HL-60 (cell line): ENCODE measurements around the gene PAPPA.

ENCODE experiments used
- DNase-seq, 2 experiments: peaks; one replicate each; pipeline ENCODE4 v3.0.0-alpha.2; 2010 to 2020; ENCODE audit warnings: low read depth in 1 of 2, low spot score in 1 of 2
- H3K27ac ChIP-seq: fragments of 250-450 bp; sonication (Bioruptor Pico); replicated peaks from 2 replicates; pipeline ENCODE4 v1.5.1; 2020; ENCODE audit warnings: mild to moderate bottlenecking, moderate library complexity
- H3K27me3 ChIP-seq: fragments of 250-450 bp; sonication (Bioruptor Pico); 2 replicates; pipeline ENCODE4 v1.5.1; 2021; ENCODE audit warnings: mild to moderate bottlenecking, moderate library complexity; ENCODE audit not compliant: insufficient read depth, poor library complexity, severe bottlenecking
- H3K4me3 ChIP-seq: replicated peaks from 2 replicates; pipeline ENCODE4 v1.5.1; 2011; ENCODE audit warnings: mild to moderate bottlenecking, control low read depth, low read length; ENCODE audit not compliant: insufficient read depth
- GABPA ChIP-seq: IDR thresholded peaks from 2 replicates; pipeline ENCODE4 v1.6.1; 2012; ENCODE audit warnings: low read depth
- POLR2AphosphoS5 ChIP-seq: IDR thresholded peaks from 2 replicates; pipeline ENCODE4 v1.6.1; 2012; ENCODE audit warnings: low read depth
- SPI1 ChIP-seq: IDR thresholded peaks from 2 replicates; pipeline ENCODE4 v1.6.1; 2012; ENCODE audit warnings: low read depth, mild to moderate bottlenecking, borderline replicate concordance
- TF ChIP-seq, protein P1 (sequence below): IDR thresholded peaks from 2 replicates; pipeline ENCODE4 v1.6.1; 2012; ENCODE audit warnings: low read depth; ENCODE audit not compliant: insufficient replicate concordance
- TF ChIP-seq, protein P2 (sequence below): IDR thresholded peaks from one replicate; pipeline ENCODE4 v1.5.1; 2011; ENCODE audit warnings: low read length, control low read depth, inconsistent platforms; ENCODE audit not compliant: insufficient read depth

The PAPPA gene

GRCh38 chr9:116166713-116167112 lies 13.1 kb downstream of the PAPPA start:
- no peak for DNase-seq
- Histone ChIP-seq H3K4me3 (no peak overlapping the region), H3K27ac (no peak overlapping the region), H3K27me3 (peaks cover 3% of the 10 kb centered on the region)
- TF ChIP-seq SPI1 (no peak), GABPA (no peak), POLR2AphosphoS5 (no peak)
- TF ChIP-seq, protein P1, sequence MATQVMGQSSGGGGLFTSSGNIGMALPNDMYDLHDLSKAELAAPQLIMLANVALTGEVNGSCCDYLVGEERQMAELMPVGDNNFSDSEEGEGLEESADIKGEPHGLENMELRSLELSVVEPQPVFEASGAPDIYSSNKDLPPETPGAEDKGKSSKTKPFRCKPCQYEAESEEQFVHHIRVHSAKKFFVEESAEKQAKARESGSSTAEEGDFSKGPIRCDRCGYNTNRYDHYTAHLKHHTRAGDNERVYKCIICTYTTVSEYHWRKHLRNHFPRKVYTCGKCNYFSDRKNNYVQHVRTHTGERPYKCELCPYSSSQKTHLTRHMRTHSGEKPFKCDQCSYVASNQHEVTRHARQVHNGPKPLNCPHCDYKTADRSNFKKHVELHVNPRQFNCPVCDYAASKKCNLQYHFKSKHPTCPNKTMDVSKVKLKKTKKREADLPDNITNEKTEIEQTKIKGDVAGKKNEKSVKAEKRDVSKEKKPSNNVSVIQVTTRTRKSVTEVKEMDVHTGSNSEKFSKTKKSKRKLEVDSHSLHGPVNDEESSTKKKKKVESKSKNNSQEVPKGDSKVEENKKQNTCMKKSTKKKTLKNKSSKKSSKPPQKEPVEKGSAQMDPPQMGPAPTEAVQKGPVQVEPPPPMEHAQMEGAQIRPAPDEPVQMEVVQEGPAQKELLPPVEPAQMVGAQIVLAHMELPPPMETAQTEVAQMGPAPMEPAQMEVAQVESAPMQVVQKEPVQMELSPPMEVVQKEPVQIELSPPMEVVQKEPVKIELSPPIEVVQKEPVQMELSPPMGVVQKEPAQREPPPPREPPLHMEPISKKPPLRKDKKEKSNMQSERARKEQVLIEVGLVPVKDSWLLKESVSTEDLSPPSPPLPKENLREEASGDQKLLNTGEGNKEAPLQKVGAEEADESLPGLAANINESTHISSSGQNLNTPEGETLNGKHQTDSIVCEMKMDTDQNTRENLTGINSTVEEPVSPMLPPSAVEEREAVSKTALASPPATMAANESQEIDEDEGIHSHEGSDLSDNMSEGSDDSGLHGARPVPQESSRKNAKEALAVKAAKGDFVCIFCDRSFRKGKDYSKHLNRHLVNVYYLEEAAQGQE: no peak
- TF ChIP-seq, protein P2, sequence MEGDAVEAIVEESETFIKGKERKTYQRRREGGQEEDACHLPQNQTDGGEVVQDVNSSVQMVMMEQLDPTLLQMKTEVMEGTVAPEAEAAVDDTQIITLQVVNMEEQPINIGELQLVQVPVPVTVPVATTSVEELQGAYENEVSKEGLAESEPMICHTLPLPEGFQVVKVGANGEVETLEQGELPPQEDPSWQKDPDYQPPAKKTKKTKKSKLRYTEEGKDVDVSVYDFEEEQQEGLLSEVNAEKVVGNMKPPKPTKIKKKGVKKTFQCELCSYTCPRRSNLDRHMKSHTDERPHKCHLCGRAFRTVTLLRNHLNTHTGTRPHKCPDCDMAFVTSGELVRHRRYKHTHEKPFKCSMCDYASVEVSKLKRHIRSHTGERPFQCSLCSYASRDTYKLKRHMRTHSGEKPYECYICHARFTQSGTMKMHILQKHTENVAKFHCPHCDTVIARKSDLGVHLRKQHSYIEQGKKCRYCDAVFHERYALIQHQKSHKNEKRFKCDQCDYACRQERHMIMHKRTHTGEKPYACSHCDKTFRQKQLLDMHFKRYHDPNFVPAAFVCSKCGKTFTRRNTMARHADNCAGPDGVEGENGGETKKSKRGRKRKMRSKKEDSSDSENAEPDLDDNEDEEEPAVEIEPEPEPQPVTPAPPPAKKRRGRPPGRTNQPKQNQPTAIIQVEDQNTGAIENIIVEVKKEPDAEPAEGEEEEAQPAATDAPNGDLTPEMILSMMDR: no peak

GRCh38 chr9:116168231-116168630 lies 14.6 kb downstream of the PAPPA start:
- no peak for DNase-seq
- H3K27ac ChIP-seq: no peak overlapping the region
- TF ChIP-seq GABPA (no peak), SPI1 (no peak), POLR2AphosphoS5 (no peak)
- TF ChIP-seq, protein P1: no peak
- TF ChIP-seq, protein P2: no peak
- no peaks in the 10 kb centered on the region for H3K27me3 ChIP-seq
- H3K4me3 ChIP-seq: no peak overlapping the region

- DNase-seq: no peak
- no peak for TF ChIP-seq GABPA
- TF ChIP-seq POLR2AphosphoS5: no peak
- TF ChIP-seq, protein P1: no peak
- TF ChIP-seq, protein P2: no peak
- TF ChIP-seq SPI1: no peak
- Histone ChIP-seq H3K27ac (no peak overlapping the region), H3K27me3 (no peaks in the 10 kb centered on the region), H3K4me3 (no peak overlapping the region)
Observed at GRCh38 chr9:116172216-116172615, 18.6 kb downstream of the PAPPA start.
